Germinal center (tissue), 1 donor: ENCODE measurements around the gene GNA14.
"Not testable (repeated sequence)": the region's sequence is repeated elsewhere in the genome, so short reads cannot be mapped to it uniquely, and the experiment has no call there.

Experiments used
- DNase-seq: peaks from one replicate; pipeline ENCODE4 v3.0.0; 2012; ENCODE audit warnings: mixed read lengths, low spot score

GNA14 gene

GRCh38 chr9:77402286-77402685 is 245.8 kb downstream of the GNA14 start:
- no peak for DNase-seq

GRCh38 chr9:77399964-77400363 is 248.2 kb downstream of the GNA14 start:
- no peak for DNase-seq

GRCh38 chr9:77398581-77398980 is 249.5 kb downstream of the GNA14 start:
- DNase-seq: not testable (repeated sequence)

- no peak for DNase-seq
Measured at GRCh38 chr9:77392328-77392727, 255.8 kb downstream of the GNA14 start.

GRCh38 chr9:77391834-77392233 is 256.3 kb downstream of the GNA14 start:
- no peak for DNase-seq

- no peak for DNase-seq
Measured at GRCh38 chr9:77386187-77386586, 261.9 kb downstream of the GNA14 start.

- no peak for DNase-seq
Measured at GRCh38 chr9:77384406-77384805, 263.7 kb downstream of the GNA14 start.

GRCh38 chr9:77375956-77376532 is 272.1 kb downstream of the GNA14 start:
- DNase-seq: no peak

GRCh38 chr9:77374266-77374665 is 273.9 kb downstream of the GNA14 start:
- DNase-seq: no peak
